Trophoblast cell (in vitro differentiated cells and primary cell): ENCODE data around the gene SHROOM4. TPM values are rescaled to one million over a fixed set of nuclear protein-coding genes. Genes with fewer than 3 reads are reported as not detected.
A peak's percentile ranks its signal among the peaks of the same experiment; 100 is the strongest.

Experiments used
- DNase-seq, 2 donors: peaks; one replicate each; pipeline ENCODE4 v3.0.0-alpha.2; 2016
- H2AFZ ChIP-seq: 2 replicates; pipeline ENCODE4 v1.6.1; 2013; ENCODE audit warnings: low read length, moderate library complexity, mild to moderate bottlenecking; ENCODE audit not compliant: insufficient read depth, poor library complexity
- H2AK5ac ChIP-seq: 2 replicates; pipeline ENCODE4 v1.6.1; 2013; ENCODE audit warnings: mild to moderate bottlenecking, low read length
- H2BK120ac ChIP-seq: 2 replicates; pipeline ENCODE4 v1.6.1; 2013; ENCODE audit warnings: low read length, mild to moderate bottlenecking, moderate library complexity; ENCODE audit not compliant: insufficient read depth, poor library complexity
- H2BK12ac ChIP-seq: 2 replicates; pipeline ENCODE4 v1.6.1; 2013; ENCODE audit warnings: mild to moderate bottlenecking, low read length, moderate library complexity
- H2BK5ac ChIP-seq: 2 replicates; pipeline ENCODE4 v1.6.1; 2013; ENCODE audit warnings: low read length, low read depth, moderate library complexity, mild to moderate bottlenecking; ENCODE audit not compliant: poor library complexity
- H3K14ac ChIP-seq: 2 replicates; pipeline ENCODE4 v1.6.1; 2013; ENCODE audit warnings: mild to moderate bottlenecking, low read length
- H3K18ac ChIP-seq: 2 replicates; pipeline ENCODE4 v1.6.1; 2013; ENCODE audit warnings: mild to moderate bottlenecking, low read length
- H3K23ac ChIP-seq: 2 replicates; pipeline ENCODE4 v1.6.1; 2013; ENCODE audit warnings: low read length
- H3K27ac ChIP-seq: 2 replicates; pipeline ENCODE4 v1.5.1; 2013; ENCODE audit warnings: low read depth, mild to moderate bottlenecking, inconsistent platforms, low read length, moderate library complexity
- H3K27me3 ChIP-seq: 2 replicates; pipeline ENCODE4 v1.6.1; 2013; ENCODE audit warnings: inconsistent platforms, mild to moderate bottlenecking, low read length, moderate library complexity; ENCODE audit not compliant: insufficient read depth
- H3K36me3 ChIP-seq, 2 experiments: 1 replicate in 1 of 2; 2 replicates in 1 of 2; pipeline ENCODE4 v1.6.1; 2013; ENCODE audit warnings: low read length in 2 of 2, mild to moderate bottlenecking in 2 of 2, moderate library complexity in 1 of 2; ENCODE audit not compliant: insufficient read depth in 2 of 2, control insufficient read depth in 1 of 2
- H3K4ac ChIP-seq: 2 replicates; pipeline ENCODE4 v1.6.1; 2013; ENCODE audit warnings: low read depth, mild to moderate bottlenecking, low read length, moderate library complexity
- H3K4me1 ChIP-seq, 2 experiments: 1 replicate in 1 of 2; 2 replicates in 1 of 2; pipeline ENCODE4 v1.6.1; 2013; ENCODE audit warnings: low read length in 2 of 2, mild to moderate bottlenecking in 2 of 2, moderate library complexity in 1 of 2; ENCODE audit not compliant: insufficient read depth in 2 of 2, control insufficient read depth in 1 of 2
- H3K4me2 ChIP-seq: 2 replicates; pipeline ENCODE4 v1.6.1; 2013; ENCODE audit warnings: inconsistent platforms, mild to moderate bottlenecking, low read length, moderate library complexity
- H3K4me3 ChIP-seq: 2 replicates; pipeline ENCODE4 v1.5.1; 2013; ENCODE audit warnings: mild to moderate bottlenecking, low read depth, low read length, inconsistent platforms
- H3K79me1 ChIP-seq: one replicate; pipeline ENCODE4 v1.6.1; 2013; ENCODE audit warnings: low read length
- H3K79me2 ChIP-seq: 2 replicates; pipeline ENCODE4 v1.6.1; 2013; ENCODE audit warnings: low read length, mild to moderate bottlenecking; ENCODE audit not compliant: control insufficient read depth, insufficient read depth, poor library complexity
- H3K9ac ChIP-seq: 2 replicates; pipeline ENCODE4 v1.6.1; 2013; ENCODE audit warnings: mild to moderate bottlenecking, low read length
- H3K9me3 ChIP-seq: 2 replicates; pipeline ENCODE4 v1.6.1; 2013; ENCODE audit warnings: low read depth, mild to moderate bottlenecking, control low read depth, inconsistent platforms, low read length; ENCODE audit not compliant: insufficient read depth
- H4K12ac ChIP-seq: 2 replicates; pipeline ENCODE4 v1.6.1; 2013; ENCODE audit warnings: low read depth, mild to moderate bottlenecking, low read length, moderate library complexity
- H4K8ac ChIP-seq: 2 replicates; pipeline ENCODE4 v1.6.1; 2013; ENCODE audit warnings: low read depth, mild to moderate bottlenecking, low read length, moderate library complexity
- H4K91ac ChIP-seq: one replicate; pipeline ENCODE4 v1.6.1; 2013; ENCODE audit warnings: low read depth, mild to moderate bottlenecking, low read length, moderate library complexity
- WGBS: extraction: QIAGEN DNeasy Blood & Tissue Kit; methylation state at CpG from one replicate; pipeline ENCODE4 v1.1.7; 2013; ENCODE audit warnings: missing lambda C conversion rate; ENCODE audit not compliant: insufficient read length, insufficient coverage; ENCODE audit errors: extremely low coverage; 5-methylcytosine and 5-hydroxymethylcytosine counted together
- polyA plus RNA-seq: library from polyadenylated mRNA; stranded (reverse); fragments of 200-250 nt; gene quantifications from 2 replicates; pipeline ENCODE4 v1.2.3, GENCODE V29; 2013

SHROOM4 gene
- polyA plus RNA-seq = 3.4 and 3.7 TPM in 2 replicates

- WGBS = no CpG with 5 or more reads among the region's 47 CpGs
- Histone ChIP-seq H3K18ac (peak within 1 kb of the TSS; percentile 67), H4K12ac (peak within 1 kb of the TSS; percentile 84)
Measured at GRCh38 chrX:50813843-50814661, at the start of gene SHROOM4. TSS of gene SHROOM4 (minus strand) at chrX:50814194. CDS start at chrX:50814018, 176 bp downstream.

GRCh38 chrX:50863471-50863870, 49.5 kb upstream of the SHROOM4 start:
- Histone ChIP-seq H3K14ac (no peak overlapping the region), H3K27me3 (no peaks in the 10 kb centered on the region), H3K79me2 (no peaks in the 10 kb centered on the region), H3K4ac (no peak overlapping the region), H3K36me3 (no peaks in the 10 kb centered on the region), H4K91ac (no peak overlapping the region), H2BK12ac (no peak overlapping the region), H3K4me2 (no peak overlapping the region), H3K27ac (no peak overlapping the region), H4K12ac (no peak overlapping the region), H3K4me1 (no peaks in the 10 kb centered on the region), H2AFZ (no peak overlapping the region), H4K8ac (no peak overlapping the region), H3K4me3 (no peak overlapping the region), H3K9ac (no peak overlapping the region), H2BK5ac (no peak overlapping the region), H3K9me3 (no peaks in the 10 kb centered on the region), H3K23ac (no peak overlapping the region), H3K79me1 (no peaks in the 10 kb centered on the region), H2BK120ac (no peak overlapping the region), H2AK5ac (no peak overlapping the region), H3K18ac (no peak overlapping the region)
- DNase-seq = peak in 1 of 2 donors; percentile 50
- WGBS = no CpG with 5 or more reads among the region's 1 CpG

More at GRCh38 chrX:50813843-50814661, at the start of gene SHROOM4:
- peak within 1 kb of the TSS; percentile 65 for H3K14ac ChIP-seq
- H3K4me2 ChIP-seq = peak within 1 kb of the TSS; percentile 94
- H2BK120ac ChIP-seq = peak within 1 kb of the TSS; percentile 49
- peak within 1 kb of the TSS; percentile 69 for H2AFZ ChIP-seq
- no peaks in the 10 kb centered on the region for H3K9me3 ChIP-seq
- H2AK5ac ChIP-seq = no peak within 1 kb of the TSS
- H2BK12ac ChIP-seq = peak within 1 kb of the TSS; percentile 65
- H3K79me1 ChIP-seq = peaks cover 13% of the 10 kb centered on the region
- H3K23ac ChIP-seq = no peak within 1 kb of the TSS
- H3K4me3 ChIP-seq = peak within 1 kb of the TSS; percentile 81
- H2BK5ac ChIP-seq = no peak within 1 kb of the TSS
- H4K8ac ChIP-seq = peak within 1 kb of the TSS; percentile 81
- H3K9ac ChIP-seq = peak within 1 kb of the TSS; percentile 82
- H3K27ac ChIP-seq = peak within 1 kb of the TSS; percentile 70
- peak within 1 kb of the TSS; percentile 58 for H4K91ac ChIP-seq
- H3K27me3 ChIP-seq = no peaks in the 10 kb centered on the region
- H3K36me3 ChIP-seq = no peaks in the 10 kb centered on the region
- H3K79me2 ChIP-seq = peaks cover 2% of the 10 kb centered on the region
- H3K4me1 ChIP-seq = peaks cover 7 to 10% of the 10 kb centered on the region in 2 experiments
- H3K4ac ChIP-seq = no peak within 1 kb of the TSS
- DNase-seq = peak in 1 of 2 donors; percentile 17

DNA sequence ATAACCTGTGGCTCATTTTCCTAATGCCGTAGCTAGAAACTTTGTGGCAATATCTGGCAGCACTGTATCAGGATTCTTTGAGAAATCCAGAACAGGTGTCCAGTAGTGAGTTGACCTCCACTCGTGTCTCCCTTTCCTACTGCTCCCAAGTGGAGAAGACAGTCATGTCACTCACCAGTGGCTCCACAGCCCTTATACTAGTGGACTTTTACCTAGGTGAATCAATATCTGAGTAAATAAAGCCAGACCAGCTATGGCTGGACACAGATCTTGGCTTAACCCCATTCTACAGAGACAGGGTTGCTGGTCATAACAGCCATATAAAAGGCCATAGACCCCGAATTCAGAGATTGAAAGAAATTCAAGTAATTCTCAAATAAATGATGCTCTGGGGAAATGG, 46.5 kb upstream of the SHROOM4 start:
- no peak for DNase-seq
- no peaks in the 10 kb centered on the region for H3K79me1 ChIP-seq
- H4K12ac ChIP-seq = no peak overlapping the region
- no peak overlapping the region for H3K18ac ChIP-seq
- H4K91ac ChIP-seq = no peak overlapping the region
- no peak overlapping the region for H3K23ac ChIP-seq
- no peak overlapping the region for H3K27ac ChIP-seq
- H3K4me3 ChIP-seq = no peak overlapping the region
- no peak overlapping the region for H2BK120ac ChIP-seq
- H3K79me2 ChIP-seq = no peaks in the 10 kb centered on the region
- H3K4me1 ChIP-seq = no peaks in the 10 kb centered on the region
- no peak overlapping the region for H2AFZ ChIP-seq
- no peak overlapping the region for H2BK5ac ChIP-seq
- no peak overlapping the region for H3K14ac ChIP-seq
- H2BK12ac ChIP-seq = no peak overlapping the region
- no peaks in the 10 kb centered on the region for H3K36me3 ChIP-seq
- no peaks in the 10 kb centered on the region for H3K27me3 ChIP-seq
- no peak overlapping the region for H3K9ac ChIP-seq
- H3K9me3 ChIP-seq = no peaks in the 10 kb centered on the region
- no peak overlapping the region for H2AK5ac ChIP-seq
- no peak overlapping the region for H3K4me2 ChIP-seq
- H4K8ac ChIP-seq = no peak overlapping the region
- WGBS = no CpG with 5 or more reads among the region's 3 CpGs
- H3K4ac ChIP-seq = no peak overlapping the region

GRCh38 chrX:50858548-50858947, 44.6 kb upstream of the SHROOM4 start:
- no peak overlapping the region for H4K12ac ChIP-seq
- H2BK5ac ChIP-seq = no peak overlapping the region
- H3K79me2 ChIP-seq = no peaks in the 10 kb centered on the region
- WGBS = no CpG with 5 or more reads among the region's 3 CpGs
- H3K36me3 ChIP-seq = no peaks in the 10 kb centered on the region
- H3K4me1 ChIP-seq = no peaks in the 10 kb centered on the region
- H3K27ac ChIP-seq = no peak overlapping the region
- no peaks in the 10 kb centered on the region for H3K27me3 ChIP-seq
- no peak for DNase-seq
- H2BK12ac ChIP-seq = no peak overlapping the region
- no peak overlapping the region for H2AK5ac ChIP-seq
- H3K4ac ChIP-seq = no peak overlapping the region
- H4K91ac ChIP-seq = no peak overlapping the region
- no peaks in the 10 kb centered on the region for H3K79me1 ChIP-seq
- H3K14ac ChIP-seq = no peak overlapping the region
- H4K8ac ChIP-seq = no peak overlapping the region
- no peak overlapping the region for H3K4me2 ChIP-seq
- H3K9me3 ChIP-seq = no peaks in the 10 kb centered on the region
- no peak overlapping the region for H3K9ac ChIP-seq
- no peak overlapping the region for H2AFZ ChIP-seq
- H3K18ac ChIP-seq = no peak overlapping the region
- H3K4me3 ChIP-seq = no peak overlapping the region
- no peak overlapping the region for H3K23ac ChIP-seq
- H2BK120ac ChIP-seq = no peak overlapping the region
